Psoas muscle (tissue), 8 donors: ENCODE measurements around the gene MAGEC3. TPM values are rescaled to one million over a fixed set of nuclear protein-coding genes. Genes with fewer than 3 reads are reported as not detected.

Experiments used
- ATAC-seq, 4 donors: fragments of 200-7000 bp; cut with Tn5 transposase; one replicate each; pipeline ENCODE4 v1.9.1; 2020; ENCODE audit warnings: moderate library complexity in 3 of 4, mild to moderate bottlenecking in 2 of 4
- DNase-seq, 2 donors: peaks; one replicate each; pipeline ENCODE4 v3.0.0-alpha.2; 2020
- H3K27ac ChIP-seq: fragments of 200-600 bp; one replicate; pipeline ENCODE4 v1.8.0; 2022
- H3K27me3 ChIP-seq, 3 donors: fragments of 200-600 bp in 1 of 3; one replicate each; pipeline versions ENCODE4 v1.6.1 to v1.8.0; 2013 to 2022; ENCODE audit warnings: low read length in 2 of 3, mild to moderate bottlenecking in 2 of 3, moderate library complexity in 1 of 3; ENCODE audit not compliant: insufficient read depth in 3 of 3
- H3K36me3 ChIP-seq, 2 donors: fragments of 200-600 bp in 1 of 2; one replicate each; pipeline versions ENCODE4 v1.6.1 to v1.8.0; 2013 to 2022; ENCODE audit warnings: low read depth in 1 of 2, mild to moderate bottlenecking in 1 of 2, moderate library complexity in 1 of 2; ENCODE audit not compliant: insufficient read depth in 1 of 2
- H3K4me1 ChIP-seq: fragments of 200-600 bp; one replicate; pipeline ENCODE4 v1.8.0; 2022
- H3K4me3 ChIP-seq: fragments of 200-600 bp; one replicate; pipeline ENCODE4 v1.8.0; 2022; ENCODE audit warnings: mild to moderate bottlenecking
- H3K9me3 ChIP-seq: fragments of 200-600 bp; one replicate; pipeline ENCODE4 v1.8.0; 2022
- CTCF ChIP-seq: fragments of 200-600 bp; IDR thresholded peaks from one replicate; pipeline ENCODE4 v1.8.0; 2022; ENCODE audit warnings: antibody characterized with exemption
- WGBS, 3 donors: extraction: QIAGEN DNeasy Blood & Tissue Kit; methylation state at CpG; one replicate each; pipeline versions ENCODE4 v1.1.6 to v1.1.7; 2013; 5-methylcytosine and 5-hydroxymethylcytosine counted together
- intact Hi-C, 2 donors: fragments of 100-400 bp; cut with DNase I; formaldehyde crosslinking; loops; one replicate each; pipeline versions ENCODE4 v1.11.0 to v1.14.2; 2022
- long read RNA-seq, 2 donors: library from polyadenylated mRNA; unstranded; transcript quantifications; one replicate each; pipeline ENCODE4 v2.0.0, GENCODE V29; 2021
- polyA plus RNA-seq, 3 donors: library from polyadenylated mRNA; stranded (reverse); fragments of 200-250 nt; gene quantifications; one replicate each; pipeline ENCODE4 v1.2.3, GENCODE V29; 2013
- total RNA-seq, 4 donors: library from RNA; stranded (reverse); fragmentation: NEBNext Ultra II Directional in 2 of 4; extraction: Animal tissue kit (Norgen Biotek cat#: 25700) in 2 of 4; gene quantifications; one replicate each; pipeline versions ENCODE4 v1.2.1 to v1.2.4, GENCODE V29; 2021 to 2023
- donor health status: healthy with polysubstance abuse.
- donor health status: DM: no; HTN: no; CAD: no; lungs with moderate emphysema.
- donor health status: Bipolar disorder and iron deficiency.
- donor health status: healthy.
- donor health status: DM: yes; HTN: yes; CAD: no.
- donor health status: DM: no; HTN: no; CAD: no.
- donor health status: DM: no; HTN: no; CAD: no.
- donor health status: DM: yes; HTN: yes; CAD: no.

The MAGEC3 gene
- total RNA-seq, result not detected
- not detected for polyA plus RNA-seq
- long read RNA-seq, donor 1, result 0 reads
- long read RNA-seq, donor 2, result 0 reads

GRCh38 chrX:141838016-141838415, at the start of gene MAGEC3:
Gene MAGEC3, plus strand, starts transcription at chrX:141838316. Its CDS starts 0 bp downstream, at chrX:141838316.
- no peaks in the 10 kb centered on the region for H3K4me1 ChIP-seq
- no peaks in the 10 kb centered on the region for H3K9me3 ChIP-seq
- ATAC-seq, result no peak
- DNase-seq, result no peak
- intact Hi-C loops, result no loop called here
- H3K27me3 ChIP-seq, result no peaks in the 10 kb centered on the region
- H3K4me3 ChIP-seq, result no peak within 1 kb of the TSS
- no peak for TF ChIP-seq CTCF
- H3K27ac ChIP-seq, result no peak within 1 kb of the TSS
- 67 to 92% (median 90%) methylated on average over 2 of the region's 2 CpGs for WGBS, 3 donors
- no peaks in the 10 kb centered on the region for H3K36me3 ChIP-seq

GRCh38 chrX:141791856-141792255, 46.3 kb upstream of the MAGEC3 start:
- no peak overlapping the region for H3K27ac ChIP-seq
- WGBS, 3 donors, result 81 to 90% (median 84%) methylated on average over 2 of the region's 2 CpGs
- no peaks in the 10 kb centered on the region for H3K4me1 ChIP-seq
- ATAC-seq, result no peak
- no peaks in the 10 kb centered on the region for H3K27me3 ChIP-seq
- H3K36me3 ChIP-seq, result no peaks in the 10 kb centered on the region
- H3K9me3 ChIP-seq, result no peaks in the 10 kb centered on the region
- H3K4me3 ChIP-seq, result no peak overlapping the region
- intact Hi-C loops, result no loop called here
- TF ChIP-seq CTCF, result no peak
- no peak for DNase-seq

GRCh38 chrX:141811438-141811837, 26.7 kb upstream of the MAGEC3 start:
- ATAC-seq, result no peak
- Histone ChIP-seq H3K4me3 (no peak overlapping the region), H3K4me1 (no peaks in the 10 kb centered on the region), H3K27ac (no peak overlapping the region), H3K27me3 (no peaks in the 10 kb centered on the region), H3K36me3 (no peaks in the 10 kb centered on the region), H3K9me3 (no peaks in the 10 kb centered on the region)
- no peak for TF ChIP-seq CTCF
- intact Hi-C loops, result no loop called here
- WGBS, 3 donors, result 50 to 75% (median 68%) methylated on average over 1 of the region's 1 CpG
- no peak for DNase-seq

GRCh38 chrX:141814213-141814857, 23.8 kb upstream of the MAGEC3 start:
- Histone ChIP-seq H3K4me1 (no peaks in the 10 kb centered on the region), H3K9me3 (no peaks in the 10 kb centered on the region), H3K4me3 (no peak overlapping the region), H3K36me3 (no peaks in the 10 kb centered on the region), H3K27ac (no peak overlapping the region), H3K27me3 (no peaks in the 10 kb centered on the region)
- 39 to 51% (median 43%) methylated on average over 2 of the region's 2 CpGs for WGBS, 3 donors
- intact Hi-C loops, result no loop called here
- no peak for TF ChIP-seq CTCF
- no peak for ATAC-seq
- no peak for DNase-seq

GRCh38 chrX:141815904-141816303, 22.2 kb upstream of the MAGEC3 start:
- WGBS, 3 donors, result 85 to 92% (median 92%) methylated on average over 6 of the region's 6 CpGs
- H3K4me3 ChIP-seq, result no peak overlapping the region
- no peaks in the 10 kb centered on the region for H3K27me3 ChIP-seq
- no peak for ATAC-seq
- H3K4me1 ChIP-seq, result no peaks in the 10 kb centered on the region
- intact Hi-C loops, result no loop called here
- no peak overlapping the region for H3K27ac ChIP-seq
- no peak for DNase-seq
- H3K36me3 ChIP-seq, result no peaks in the 10 kb centered on the region
- no peaks in the 10 kb centered on the region for H3K9me3 ChIP-seq
- TF ChIP-seq CTCF, result no peak
